Hematopoietic multipotent progenitor cell (in vitro differentiated cells): ENCODE results near the gene USP10. TPM values are rescaled to one million over a fixed set of nuclear protein-coding genes. Genes with fewer than 3 reads are reported as not detected.
A peak's percentile ranks its signal among the peaks of the same experiment; 100 is the strongest.

Experiments used
- DNase-seq, 3 donors: peaks; one replicate each; pipeline ENCODE4 v3.0.0-alpha.2; 2011 to 2015; ENCODE audit warnings: low read depth in 2 of 3, low spot score in 2 of 3
- total RNA-seq: library from RNA; depleted of rRNA; stranded (reverse); fragments of >200 nt; gene quantifications from one replicate; pipeline ENCODE4 v1.2.3, GENCODE V29; 2012

USP10 gene
- total RNA-seq, 1 donor: 112 TPM

GRCh38 chr16:84749072-84749471, 49.3 kb downstream of the USP10 start:
- no peak for DNase-seq

- DNase-seq: no peak
These were observed 50.0 kb downstream of the USP10 start for GRCh38 chr16:84749815-84750214.

- no peak for DNase-seq
These were observed 50.8 kb downstream of the USP10 start for GRCh38 chr16:84750575-84750974.

- peak in 1 of 3 donors; percentile 42 for DNase-seq
These were observed 51.4 kb downstream of the USP10 start for GRCh38 chr16:84751241-84751640.

- DNase-seq: no peak
These were observed 52.1 kb downstream of the USP10 start for GRCh38 chr16:84751947-84752346.

GRCh38 chr16:84752600-84752999, 52.8 kb downstream of the USP10 start:
- no peak for DNase-seq

GRCh38 chr16:84753412-84754326, 53.9 kb downstream of the USP10 start:
- no peak for DNase-seq

- DNase-seq: peak; percentile 57 to 91 (median 82)
These were observed 54.6 kb downstream of the USP10 start for GRCh38 chr16:84754353-84754856.

- DNase-seq: no peak
These were observed 55.3 kb downstream of the USP10 start for GRCh38 chr16:84754956-84755672.

GRCh38 chr16:84756830-84757229, 57.0 kb downstream of the USP10 start:
- no peak for DNase-seq

GRCh38 chr16:84758627-84759026, 58.8 kb downstream of the USP10 start:
- DNase-seq: no peak

- DNase-seq: peak in 1 of 3 donors; percentile 71
These were observed 59.3 kb downstream of the USP10 start for GRCh38 chr16:84759061-84759460.

- DNase-seq: no peak
These were observed 60.1 kb downstream of the USP10 start for GRCh38 chr16:84759906-84760305.

- DNase-seq: no peak
These were observed 61.9 kb downstream of the USP10 start for GRCh38 chr16:84761448-84762368.

GRCh38 chr16:84763164-84763563, 63.4 kb downstream of the USP10 start:
- no peak for DNase-seq

- DNase-seq: no peak
These were observed 63.8 kb downstream of the USP10 start for GRCh38 chr16:84763629-84764028.

GRCh38 chr16:84764970-84765369, 65.2 kb downstream of the USP10 start:
- DNase-seq: no peak

- no peak for DNase-seq
These were observed 66.1 kb downstream of the USP10 start for GRCh38 chr16:84765616-84766580.

GRCh38 chr16:84766978-84767773, 67.4 kb downstream of the USP10 start:
- no peak for DNase-seq
